ENCODE measurements around the gene RNF187. TPM values are rescaled to one million over a fixed set of nuclear protein-coding genes. Genes with fewer than 3 reads are reported as not detected.

RNF187 gene
- total and polyA plus RNA-seq, 4 experiments from 2014 or later, result 15.3 to 73.4 (median 56.9) TPM

DNA sequence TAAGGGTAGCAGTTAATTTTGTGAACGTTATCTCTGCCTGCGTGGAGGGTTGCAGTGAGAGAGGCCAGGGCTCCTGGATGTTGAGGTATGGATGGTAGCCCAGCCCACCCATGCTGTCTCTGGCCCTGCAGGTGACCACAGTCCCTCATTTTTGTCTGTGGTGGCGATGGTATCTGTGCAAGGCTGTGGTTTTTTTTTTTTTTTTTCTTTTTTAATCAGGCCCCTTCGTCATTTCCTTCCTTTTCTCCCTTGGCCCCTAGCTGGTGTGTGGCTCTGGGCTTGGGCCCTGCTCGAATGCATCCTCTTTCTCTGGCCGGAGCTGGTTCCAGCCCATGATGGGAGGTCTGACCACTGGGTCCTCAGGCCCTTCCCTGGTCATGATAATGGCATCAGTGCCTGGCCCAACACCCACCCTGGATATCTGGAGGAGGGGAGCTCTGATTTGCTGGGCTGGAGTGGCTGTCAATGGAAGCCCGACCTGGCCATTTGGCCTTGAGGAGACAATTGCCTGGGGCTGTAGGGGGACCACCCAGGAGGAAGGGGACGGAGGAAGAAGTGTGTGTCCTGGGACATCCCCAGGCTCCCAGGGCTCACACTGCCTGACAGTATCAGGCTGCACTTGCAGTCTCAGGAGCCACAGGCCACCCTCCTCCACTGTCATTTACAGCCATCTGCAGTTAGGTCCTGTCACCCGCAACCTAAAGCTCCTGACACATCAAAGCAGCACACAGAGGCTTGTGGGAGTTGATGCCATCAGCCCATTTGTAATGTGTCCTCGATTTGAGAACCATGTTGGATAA lies 8.1 kb upstream of the RNF187 start:
- POLR2A ChIA-PET (ENCODE audit: partially characterized antibody), result interaction anchor here (1.0 to 1.7 kb wide), 5 partner anchors 8 to 21 kb away, joined by 4 to 12 read pairs (median 9); partner anchors contain the start of gene RNF187
- peak overlapping the region; percentile 41 to 89 (median 83) for H3K27ac Mint-ChIP-seq

DNA sequence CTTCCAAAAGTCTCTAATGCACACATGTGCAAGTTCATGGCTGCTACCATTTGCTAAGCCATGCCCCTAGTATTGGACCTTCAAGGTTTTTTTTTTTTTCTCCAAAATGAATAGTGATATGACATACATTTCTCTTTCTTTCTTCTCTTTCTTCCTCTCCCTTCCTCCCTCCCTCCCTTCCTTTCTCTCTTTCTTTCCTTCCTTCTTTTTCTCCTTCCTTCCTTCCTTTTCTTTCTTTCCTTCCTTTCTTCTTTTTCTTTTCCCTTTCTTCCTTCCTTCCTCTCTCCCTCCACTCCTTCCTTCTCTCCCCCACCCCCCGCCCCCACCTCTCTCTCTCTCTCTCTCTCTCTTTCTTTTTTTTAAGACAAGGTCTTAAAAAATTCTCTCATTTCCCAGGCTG lies 3.4 kb upstream of the RNF187 start:
- no peaks in the 10 kb centered on the region for H3K27me3 Mint-ChIP-seq
- peaks cover 14 to 43% (median 21%) of the 10 kb centered on the region in 4 donors for H3K4me1 Mint-ChIP-seq
- peak overlapping the region in 1 of 8 donors; percentile 42 for H3K4me3 Mint-ChIP-seq
- Histone ChIP-seq H3K27ac (ENCODE audit: low read depth, low read length) (no peak overlapping the region), H3K4me3 (ENCODE audit: low read length in 2 of 2) (no peak overlapping the region), H3K9me3 (ENCODE audit: control insufficient read depth in 1 of 2, low read length in 2 of 2) (no peaks in the 10 kb centered on the region), H3K27me3 (ENCODE audit: insufficient read depth, low read length) (no peaks in the 10 kb centered on the region), H3K36me3 (ENCODE audit: insufficient read depth, low read length) (no peaks in the 10 kb centered on the region), H3K4me1 (ENCODE audit: insufficient read depth, low read length) (peaks cover 22% of the 10 kb centered on the region)
- intact Hi-C loops (cut with micrococcal nuclease), result no loop called here
- H3K9me3 Mint-ChIP-seq, result peaks cover 0 to 7% (median 0%) of the 10 kb centered on the region in 8 donors
- peak overlapping the region in 1 of 7 donors; percentile 50 for H3K27ac Mint-ChIP-seq
- peaks cover 0 to 14% of the 10 kb centered on the region in 2 donors for H3K36me3 Mint-ChIP-seq
- ChIA-PET POLR2A (ENCODE audit: partially characterized antibody) (no interaction called here), CTCF (ENCODE audit: partially characterized antibody) (interaction anchor here (1.8 kb wide), 1 partner anchor 16 kb away, joined by 4 read pairs; no protein-coding TSS in a partner anchor)
- no peak for DNase-seq

More for the DNA sequence above, 8.1 kb upstream of the RNF187 start:
- Mint-ChIP-seq H3K4me1 (peaks cover 15 to 34% (median 26%) of the 10 kb centered on the region in 4 donors), H3K9me3 (no peaks in the 10 kb centered on the region), H3K4me3 (peak overlapping the region in 7 of 8 donors; percentile 48 to 87 (median 74)), H3K27me3 (no peaks in the 10 kb centered on the region), H3K36me3 (no peaks in the 10 kb centered on the region)
- intact Hi-C loops (cut with micrococcal nuclease), result no loop called here
- CTCF ChIA-PET (ENCODE audit: partially characterized antibody), result interaction anchor here (0.6 to 1.8 kb wide), 5 partner anchors 15 to 311 kb away, joined by 3 to 8 read pairs (median 3); no protein-coding TSS in a partner anchor
- peaks cover 22% of the 10 kb centered on the region for H3K4me1 ChIP-seq (ENCODE audit: insufficient read depth, low read length)
- DNase-seq, result peak in 1 of 5 donors; percentile 40
- no peaks in the 10 kb centered on the region for H3K36me3 ChIP-seq (ENCODE audit: insufficient read depth, low read length)
- no peaks in the 10 kb centered on the region for H3K9me3 ChIP-seq (ENCODE audit: control insufficient read depth in 1 of 2, low read length in 2 of 2)
- peak overlapping the region in 1 of 2 donors; percentile 21 for H3K4me3 ChIP-seq (ENCODE audit: low read length in 2 of 2)
- no peak overlapping the region for H3K27ac ChIP-seq (ENCODE audit: low read depth, low read length)
- H3K27me3 ChIP-seq (ENCODE audit: insufficient read depth, low read length), result no peaks in the 10 kb centered on the region

DNA sequence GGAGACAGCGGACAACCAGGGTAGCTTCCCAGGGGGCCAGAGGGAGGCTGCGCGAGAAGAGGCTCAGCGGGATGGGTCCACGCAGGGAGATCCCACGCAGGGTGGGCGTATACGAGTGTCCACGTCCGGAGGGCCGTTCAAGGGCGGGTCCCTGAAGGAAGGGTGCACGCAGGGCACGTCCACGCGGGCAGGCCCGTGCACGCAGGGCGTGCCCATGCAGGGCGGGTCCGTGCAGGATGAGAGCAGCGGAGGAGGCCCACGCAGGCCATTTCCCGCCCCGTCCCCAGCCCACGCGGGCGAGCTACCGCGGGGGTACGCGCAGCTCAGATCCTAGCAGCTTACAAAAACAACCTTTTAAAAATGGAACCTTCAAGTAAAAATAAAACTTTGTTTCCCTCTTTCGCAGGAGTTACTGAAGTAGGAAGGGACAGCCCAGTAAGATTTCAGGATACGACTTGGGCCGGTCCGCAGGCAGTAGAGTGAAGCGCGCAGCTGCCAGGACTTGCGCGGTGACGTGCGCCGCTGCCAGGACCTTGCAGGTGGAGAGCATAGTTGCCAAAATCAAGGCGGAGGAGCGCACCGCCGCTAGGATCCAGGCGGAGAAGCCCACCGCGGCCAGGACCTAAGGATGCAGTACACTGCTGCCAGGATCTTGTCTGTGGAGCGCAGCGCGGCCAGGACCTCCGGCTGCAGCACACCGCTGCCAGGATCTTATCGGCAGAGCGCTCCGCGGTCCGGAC lies 416 bp upstream of the RNF187 start:
- H3K4me3 ChIP-seq (ENCODE audit: low read length in 2 of 2), result peak overlapping the region; percentile 89 to 100
- ChIA-PET CTCF (ENCODE audit: partially characterized antibody) (interaction anchor here (0.7 to 2.1 kb wide), 13 partner anchors 10 to 487 kb away, joined by 3 to 27 read pairs (median 4); partner anchors contain the start of gene TRIM11), POLR2A (ENCODE audit: partially characterized antibody) (interaction anchor here (0.6 to 4.5 kb wide), 22 partner anchors 9 to 571 kb away, joined by 3 to 92 read pairs (median 5); partner anchors contain the start of genes ARF1, GUK1, IBA57 and MRPL55)
- peaks cover 32% of the 10 kb centered on the region for H3K4me1 ChIP-seq (ENCODE audit: insufficient read depth, low read length)
- Mint-ChIP-seq H3K36me3 (peaks cover 16 to 36% of the 10 kb centered on the region in 2 donors), H3K4me1 (peaks cover 11 to 44% (median 30%) of the 10 kb centered on the region in 4 donors), H3K4me3 (peak overlapping the region; percentile 88 to 98 (median 94)), H3K27ac (peak overlapping the region; percentile 99 to 100 (median 100)), H3K27me3 (no peaks in the 10 kb centered on the region), H3K9me3 (peaks cover 0 to 7% (median 0%) of the 10 kb centered on the region in 8 donors)
- peak; percentile 83 to 90 (median 87) for DNase-seq
- peaks cover 17% of the 10 kb centered on the region for H3K36me3 ChIP-seq (ENCODE audit: insufficient read depth, low read length)
- peak overlapping the region; percentile 99 for H3K27ac ChIP-seq (ENCODE audit: low read depth, low read length)
- intact Hi-C loops (cut with micrococcal nuclease), result loop anchor here (1.0 to 2.0 kb wide), 5 partner anchors 22 to 322 kb away; partner anchors contain the start of genes IBA57 and TRIM11
- no peaks in the 10 kb centered on the region for H3K9me3 ChIP-seq (ENCODE audit: control insufficient read depth in 1 of 2, low read length in 2 of 2)
- no peaks in the 10 kb centered on the region for H3K27me3 ChIP-seq (ENCODE audit: insufficient read depth, low read length)

DNA sequence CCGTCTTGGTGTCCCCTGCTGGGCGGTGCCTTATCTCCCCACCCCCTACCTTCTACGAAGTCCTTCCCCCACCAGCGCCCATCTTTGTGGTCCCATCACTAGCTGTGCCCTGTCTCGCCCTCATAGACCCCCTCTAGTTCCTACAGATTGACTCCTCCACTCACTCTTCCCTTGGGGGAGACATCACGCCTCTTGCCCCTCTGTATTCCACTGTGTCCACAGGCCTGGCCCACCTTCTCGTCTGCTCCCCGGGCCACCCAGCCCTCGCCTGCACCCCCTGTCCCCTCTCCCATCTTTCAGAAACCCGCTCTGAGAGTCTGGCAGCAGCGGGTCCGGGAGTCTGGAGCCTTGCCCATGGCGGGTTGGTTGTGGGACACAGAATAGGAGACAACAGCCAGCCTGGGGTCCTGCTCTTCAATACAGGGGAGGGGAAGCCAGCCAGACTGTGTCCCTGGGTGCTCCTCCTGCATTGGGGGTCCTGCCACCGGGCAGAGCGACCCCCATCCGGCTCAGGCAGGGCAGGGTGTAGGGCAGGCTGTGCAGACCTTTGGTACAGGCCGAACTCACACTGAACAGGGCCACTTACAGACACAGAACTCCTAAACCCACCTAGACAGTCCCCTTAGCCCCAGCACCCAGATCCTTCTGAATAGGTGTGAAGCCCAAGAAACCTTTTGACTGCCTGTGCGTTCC lies 1.1 kb downstream of the RNF187 start:
- H3K4me1 Mint-ChIP-seq, result peaks cover 12 to 48% (median 33%) of the 10 kb centered on the region in 4 donors
- peak overlapping the region; percentile 87 to 96 (median 93) for H3K27ac Mint-ChIP-seq
- CTCF ChIA-PET (ENCODE audit: partially characterized antibody), result interaction anchor here (0.7 to 1.2 kb wide), 4 partner anchors 13 to 31 kb away, joined by 3 to 8 read pairs (median 4); a partner anchor contains a TSS
- H3K9me3 Mint-ChIP-seq, result peaks cover 0 to 7% (median 0%) of the 10 kb centered on the region in 8 donors
- Histone ChIP-seq H3K36me3 (ENCODE audit: insufficient read depth, low read length) (peaks cover 23% of the 10 kb centered on the region), H3K27me3 (ENCODE audit: insufficient read depth, low read length) (no peaks in the 10 kb centered on the region), H3K27ac (ENCODE audit: low read depth, low read length) (peak overlapping the region; percentile 53), H3K9me3 (ENCODE audit: control insufficient read depth in 1 of 2, low read length in 2 of 2) (no peaks in the 10 kb centered on the region), H3K4me1 (ENCODE audit: insufficient read depth, low read length) (peaks cover 32% of the 10 kb centered on the region), H3K4me3 (ENCODE audit: low read length in 2 of 2) (peak overlapping the region; percentile 36 to 41)
- intact Hi-C loops (cut with micrococcal nuclease), result no loop called here
- H3K4me3 Mint-ChIP-seq, result peak overlapping the region; percentile 82 to 90 (median 88)
- H3K27me3 Mint-ChIP-seq, result no peaks in the 10 kb centered on the region
- H3K36me3 Mint-ChIP-seq, result peaks cover 23 to 45% of the 10 kb centered on the region in 2 donors
- POLR2A ChIA-PET (ENCODE audit: partially characterized antibody), result interaction anchor here (1.1 to 4.5 kb wide), 6 partner anchors 9 to 348 kb away, joined by 4 to 92 read pairs (median 8); partner anchors contain the start of gene GUK1
- DNase-seq, result no peak

DNA sequence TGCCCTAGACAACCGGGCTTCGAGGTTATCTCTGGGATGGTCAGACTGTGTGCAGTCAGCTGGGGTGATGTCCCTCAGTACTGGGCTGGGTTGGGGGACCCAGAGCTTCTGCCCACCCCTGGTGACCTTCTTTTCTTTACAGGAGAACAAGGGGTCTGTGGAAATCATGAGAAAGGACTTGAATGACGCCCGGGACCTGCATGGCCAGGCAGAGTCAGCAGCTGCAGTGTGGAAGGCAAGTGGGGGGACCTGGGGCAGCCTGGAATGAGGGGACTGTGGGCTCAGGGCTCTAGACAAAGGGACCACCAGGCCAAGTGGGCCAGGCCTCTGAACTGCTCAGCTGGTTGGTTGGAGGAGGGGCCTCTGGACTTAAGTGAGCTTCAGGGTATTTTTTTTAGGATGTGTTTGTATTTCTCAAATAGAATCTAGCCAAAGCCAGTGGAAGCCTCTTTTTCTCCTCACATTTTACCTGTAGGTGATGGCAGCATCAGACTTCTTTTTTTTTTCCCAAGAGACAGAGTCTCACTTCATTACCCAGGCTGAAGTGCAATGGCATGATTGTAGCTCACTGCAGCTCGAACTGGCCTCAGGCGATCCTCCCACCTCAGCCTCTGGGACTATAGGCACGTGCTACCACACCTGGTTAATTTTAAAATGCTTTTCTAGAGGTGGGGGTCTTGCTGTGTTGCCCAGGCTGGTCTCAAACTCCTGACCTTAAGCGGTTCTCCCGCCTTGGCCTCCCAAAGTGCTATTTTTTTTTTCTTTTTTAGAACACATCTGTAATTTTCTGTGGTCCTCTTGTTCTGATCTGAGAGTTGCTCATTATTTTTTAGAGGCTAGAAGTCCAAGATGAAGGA lies 1.9 kb downstream of the RNF187 start:
- CTCF ChIA-PET (ENCODE audit: partially characterized antibody), result interaction anchor here (0.9 to 1.2 kb wide), 4 partner anchors 12 to 33 kb away, joined by 3 to 4 read pairs (median 4); a partner anchor contains a TSS
- Mint-ChIP-seq H3K36me3 (peaks cover 28 to 50% of the 10 kb centered on the region in 2 donors), H3K4me3 (peak overlapping the region; percentile 62 to 90 (median 88)), H3K9me3 (peaks cover 0 to 7% (median 0%) of the 10 kb centered on the region in 8 donors), H3K4me1 (peaks cover 14 to 53% (median 34%) of the 10 kb centered on the region in 4 donors), H3K27me3 (no peaks in the 10 kb centered on the region), H3K27ac (peak overlapping the region in 6 of 7 donors; percentile 41 to 94 (median 84))
- peak overlapping the region in 1 of 2 donors; percentile 36 for H3K4me3 ChIP-seq (ENCODE audit: low read length in 2 of 2)
- H3K9me3 ChIP-seq (ENCODE audit: control insufficient read depth in 1 of 2, low read length in 2 of 2), result no peaks in the 10 kb centered on the region
- peaks cover 31% of the 10 kb centered on the region for H3K36me3 ChIP-seq (ENCODE audit: insufficient read depth, low read length)
- DNase-seq, result no peak
- peak overlapping the region; percentile 22 for H3K27ac ChIP-seq (ENCODE audit: low read depth, low read length)
- H3K27me3 ChIP-seq (ENCODE audit: insufficient read depth, low read length), result no peaks in the 10 kb centered on the region
- intact Hi-C loops (cut with micrococcal nuclease), result no loop called here
- POLR2A ChIA-PET (ENCODE audit: partially characterized antibody), result interaction anchor here (0.8 to 4.5 kb wide), 4 partner anchors 9 to 349 kb away, joined by 3 to 92 read pairs (median 6); partner anchors contain the start of gene GUK1
- peaks cover 32% of the 10 kb centered on the region for H3K4me1 ChIP-seq (ENCODE audit: insufficient read depth, low read length)

Data from CD4-positive, alpha-beta memory T cell (primary cell).